ENCODE measurements around the gene SH2D5. TPM values are rescaled to one million over a fixed set of nuclear protein-coding genes. Genes with fewer than 3 reads are reported as not detected.
"Not testable (repeated sequence)": the region's sequence is repeated elsewhere in the genome, so short reads cannot be mapped to it uniquely, and the experiment has no call there.

Gene SH2D5
- total RNA-seq, 1 donor from 2014 or later: not detected

- Histone ChIP-seq H3K27ac (no peak overlapping the region), H3K4me3 (no peak overlapping the region), H3K9me3 (no peaks in the 10 kb centered on the region), H3K4me1 (no peaks in the 10 kb centered on the region), H3K36me3 (no peaks in the 10 kb centered on the region), H3K27me3 (no peaks in the 10 kb centered on the region)
- intact Hi-C loops (cut with DNase I): no loop called here
- no peak for DNase-seq (ENCODE audit: extremely low spot score in 2 of 2)
- TF ChIP-seq POLR2AphosphoS5 (IDR thresholded peaks at IDR 0.05; ENCODE audit: insufficient read depth in 1 of 2, low read depth in 1 of 2) (no peak), POLR2A (IDR thresholded peaks at IDR 0.05) (no peak), CTCF (IDR thresholded peaks at IDR 0.05) (no peak)
These were observed 50.5 kb downstream of the SH2D5 start for GRCh38 chr1:20681999-20682398.

- no peaks in the 10 kb centered on the region for H3K27me3 ChIP-seq
- no peak overlapping the region for H3K27ac ChIP-seq
- no peaks in the 10 kb centered on the region for H3K36me3 ChIP-seq
- H3K9me3 ChIP-seq: no peaks in the 10 kb centered on the region
- no peak overlapping the region for H3K4me3 ChIP-seq
- DNase-seq (ENCODE audit: extremely low spot score in 2 of 2): no peak
- intact Hi-C loops (cut with DNase I): no loop called here
- no peaks in the 10 kb centered on the region for H3K4me1 ChIP-seq
- TF ChIP-seq CTCF (IDR thresholded peaks at IDR 0.05) (no peak), POLR2A (IDR thresholded peaks at IDR 0.05) (no peak), POLR2AphosphoS5 (IDR thresholded peaks at IDR 0.05; ENCODE audit: insufficient read depth in 1 of 2, low read depth in 1 of 2) (no peak)
These were observed 52.2 kb downstream of the SH2D5 start for GRCh38 chr1:20680269-20680668.

GRCh38 chr1:20678599-20678998 lies 53.9 kb downstream of the SH2D5 start:
- Histone ChIP-seq H3K9me3 (no peaks in the 10 kb centered on the region), H3K27ac (no peak overlapping the region), H3K4me3 (no peak overlapping the region), H3K4me1 (no peaks in the 10 kb centered on the region), H3K27me3 (no peaks in the 10 kb centered on the region), H3K36me3 (no peaks in the 10 kb centered on the region)
- no peak for TF ChIP-seq POLR2A (IDR thresholded peaks at IDR 0.05)
- no peak for TF ChIP-seq POLR2AphosphoS5 (IDR thresholded peaks at IDR 0.05; ENCODE audit: insufficient read depth in 1 of 2, low read depth in 1 of 2)
- no peak for TF ChIP-seq CTCF (IDR thresholded peaks at IDR 0.05)
- intact Hi-C loops (cut with DNase I): no loop called here
- no peak for DNase-seq (ENCODE audit: extremely low spot score in 2 of 2)

GRCh38 chr1:20673626-20674025 lies 58.9 kb downstream of the SH2D5 start:
- H3K9me3 ChIP-seq; DNase-seq (ENCODE audit: extremely low spot score in 2 of 2); H3K36me3 ChIP-seq; H3K27ac ChIP-seq; H3K4me3 ChIP-seq; H3K4me1 ChIP-seq; H3K27me3 ChIP-seq; intact Hi-C loops (cut with DNase I): not testable (repeated sequence)

- TF ChIP-seq POLR2AphosphoS5 (IDR thresholded peaks at IDR 0.05; ENCODE audit: insufficient read depth in 1 of 2, low read depth in 1 of 2): no peak
- no peak for TF ChIP-seq POLR2A (IDR thresholded peaks at IDR 0.05)
- no peak for TF ChIP-seq CTCF (IDR thresholded peaks at IDR 0.05)
- Histone ChIP-seq H3K27me3 (no peaks in the 10 kb centered on the region), H3K9me3 (no peaks in the 10 kb centered on the region), H3K4me1 (no peaks in the 10 kb centered on the region), H3K4me3 (no peak overlapping the region), H3K27ac (no peak overlapping the region), H3K36me3 (no peaks in the 10 kb centered on the region)
- no peak for DNase-seq (ENCODE audit: extremely low spot score in 2 of 2)
- intact Hi-C loops (cut with DNase I): no loop called here
These were observed 60.3 kb downstream of the SH2D5 start for GRCh38 chr1:20672265-20672632.

- intact Hi-C loops (cut with DNase I): no loop called here
- H3K27ac ChIP-seq: no peak overlapping the region
- H3K4me1 ChIP-seq: peaks cover 6% of the 10 kb centered on the region
- DNase-seq (ENCODE audit: extremely low spot score in 2 of 2): no peak
- no peak overlapping the region for H3K4me3 ChIP-seq
- H3K36me3 ChIP-seq: no peaks in the 10 kb centered on the region
- H3K9me3 ChIP-seq: no peaks in the 10 kb centered on the region
- TF ChIP-seq CTCF (IDR thresholded peaks at IDR 0.05) (no peak), POLR2AphosphoS5 (IDR thresholded peaks at IDR 0.05; ENCODE audit: insufficient read depth in 1 of 2, low read depth in 1 of 2) (no peak), POLR2A (IDR thresholded peaks at IDR 0.05) (no peak)
- H3K27me3 ChIP-seq: no peaks in the 10 kb centered on the region
These were observed 61.6 kb downstream of the SH2D5 start for GRCh38 chr1:20670936-20671335.
